A549 (cell line): ENCODE measurements around the gene NAT8L. TPM values are rescaled to one million over a fixed set of nuclear protein-coding genes. Genes with fewer than 3 reads are reported as not detected.

ENCODE experiments used
- ATAC-seq, 2 experiments: fragments of 200-7000 bp in 1 of 2; fragments of >200 bp in 1 of 2; cut with Nextera tagmentation in 1 of 2; cut with Tn5 transposase in 1 of 2; 3 replicates each; pipeline versions ENCODE4 v1.8.0 to v1.9.1; 2018 to 2020; ENCODE audit warnings: mild to moderate bottlenecking in 1 of 2, moderate library complexity in 1 of 2
- CTCF ChIA-PET: fragments of 300-600 bp; sonication (Branson Sonifier 250); formaldehyde crosslinking; extraction: SDS; loops from one replicate; lab custom pipeline; 2021; ENCODE audit warnings: antibody characterized with exemption, inconsistent platforms; lab: Yijun Ruan, JAX
- POLR2A ChIA-PET: fragments of 350-600 bp; formaldehyde crosslinking; extraction: SDS; loops from one replicate; lab custom pipeline; 2021; ENCODE audit warnings: antibody characterized with exemption, inconsistent platforms; lab: Yijun Ruan, JAX
- DNase-seq, 2 experiments: peaks; one replicate each; pipeline versions ENCODE4 v3.0.0 to v3.0.0-alpha.2; 2011 to 2016; ENCODE audit warnings: low read depth in 1 of 2, low spot score in 1 of 2
- FAIRE-seq: peaks from 2 replicates; lab custom pipeline; 2011; peaks lifted over from hg19 to GRCh38; lab: Jason Lieb, UNC
- H3K27ac ChIP-seq, 2 experiments: fragments of >200 bp; sonication (Bioruptor Twin); formaldehyde crosslinking; 3 replicates each; pipeline ENCODE4 v1.5.1; 2016 to 2017
- H3K4me1 ChIP-seq: fragments of >200 bp; sonication (Bioruptor Twin); formaldehyde crosslinking; 3 replicates; pipeline ENCODE4 v1.6.1; 2016
- H3K4me2 ChIP-seq: fragments of >200 bp; sonication (Bioruptor Twin); formaldehyde crosslinking; 3 replicates; pipeline ENCODE4 v1.6.1; 2016
- H3K4me3 ChIP-seq: fragments of >200 bp; sonication (Bioruptor Twin); formaldehyde crosslinking; 3 replicates; pipeline ENCODE4 v1.5.1; 2016
- H3K9me3 ChIP-seq: fragments of >200 bp; sonication (Bioruptor Twin); formaldehyde crosslinking; 3 replicates; pipeline ENCODE4 v1.6.1; 2016
- EHMT2 ChIP-seq: fragments of 200-600 bp; sonication (generic); IDR thresholded peaks from 2 replicates; pipeline ENCODE4 v1.6.1; 2016; ENCODE audit warnings: antibody characterized with exemption, low read depth, mild to moderate bottlenecking, moderate library complexity
- ESRRA ChIP-seq: fragments of 150-350 bp; IDR thresholded peaks from 2 replicates; pipeline ENCODE4 v1.6.1; 2014; ENCODE audit warnings: mild to moderate bottlenecking, low read length, borderline replicate concordance
- HDAC2 ChIP-seq: fragments of 200-600 bp; sonication (generic); IDR thresholded peaks from 2 replicates; pipeline ENCODE4 v1.6.1; 2016
- MAFK ChIP-seq: fragments of 450-650 bp; IDR thresholded peaks from 2 replicates; pipeline ENCODE4 v1.6.1; 2014; ENCODE audit not compliant: partially characterized antibody
- MYC ChIP-seq: IDR thresholded peaks from 2 replicates; pipeline ENCODE4 v1.6.1; 2012; ENCODE audit warnings: mild to moderate bottlenecking, inconsistent platforms, low read length, improper control_type of control experiment, borderline replicate concordance
- NFE2L2 ChIP-seq: fragments of 150-350 bp; conservative IDR thresholded peaks from 2 replicates; pipeline ENCODE4 v1.6.1; 2014; ENCODE audit warnings: low read length
- PHF8 ChIP-seq: fragments of 200-600 bp; sonication (generic); IDR thresholded peaks from 2 replicates; pipeline ENCODE4 v1.6.1; 2016; ENCODE audit warnings: low read depth, mild to moderate bottlenecking, antibody characterized with exemption, moderate library complexity, borderline replicate concordance
- POLR2A ChIP-seq: IDR thresholded peaks from 2 replicates; pipeline ENCODE4 v1.6.1; 2012; ENCODE audit warnings: mild to moderate bottlenecking, low read length
- POLR2AphosphoS2 ChIP-seq: conservative IDR thresholded peaks from 2 replicates; pipeline ENCODE4 v1.6.1; 2012; ENCODE audit warnings: low read length, improper control_type of control experiment, inconsistent platforms
- RAD21 ChIP-seq, 2 experiments: fragments of >200 bp in 1 of 2; sonication (Bioruptor Twin) in 1 of 2; formaldehyde crosslinking in 1 of 2; IDR thresholded peaks in 1 of 2; conservative IDR thresholded peaks in 1 of 2; 2 replicates in 1 of 2; 3 replicates in 1 of 2; pipeline ENCODE4 v1.6.1; 2012 to 2018; ENCODE audit warnings: inconsistent platforms in 1 of 2
- RARB ChIP-seq: fragments of 250-450 bp; sonication (Bioruptor Pico); IDR thresholded peaks from 2 replicates; pipeline ENCODE4 v1.8.0; 2021; ENCODE audit warnings: mild to moderate bottlenecking, moderate library complexity
- RFX5 ChIP-seq: fragments of 450-650 bp; IDR thresholded peaks from 2 replicates; pipeline ENCODE4 v1.7.1; 2014; ENCODE audit warnings: antibody characterized with exemption, mild to moderate bottlenecking, moderate library complexity
- ZNF302 ChIP-seq: fragments of 250-450 bp; sonication (Bioruptor Pico); IDR thresholded peaks from 2 replicates; pipeline ENCODE4 v1.9.0; 2021; ENCODE audit warnings: inconsistent platforms, mild to moderate bottlenecking, moderate library complexity
- ZSCAN20 ChIP-seq: fragments of 250-450 bp; sonication (Bioruptor Pico); IDR thresholded peaks from 2 replicates; pipeline ENCODE4 v1.8.0; 2022; ENCODE audit warnings: mild to moderate bottlenecking, moderate library complexity
- WGBS: methylation state at CpG from one replicate; pipeline ENCODE4 v1.1.6; 2017; ENCODE audit errors: missing lambda C conversion rate; 5-methylcytosine and 5-hydroxymethylcytosine counted together
- polyA plus RNA-seq, 4 experiments: library from polyadenylated mRNA; depleted of rRNA in 3 of 4; stranded (reverse); fragments of >200 nt; fragmentation: RNase III in 1 of 4; extraction: RNeasy Plus Mini Kit Qiagen cat#74134 plus additional on column Dnase treatment in 1 of 4; gene quantifications; 2 replicates in 3 of 4; 3 replicates in 1 of 4; pipeline ENCODE4 v1.2.3, GENCODE V29; 2011 to 2017
- TF ChIP-seq, protein P1 (sequence below): fragments of >200 bp; sonication (Bioruptor Twin); formaldehyde crosslinking; IDR thresholded peaks from 3 replicates; pipeline ENCODE4 v1.6.1; 2016
- TF ChIP-seq, protein P2 (sequence below): fragments of >200 bp; sonication (Bioruptor Twin); formaldehyde crosslinking; IDR thresholded peaks from 3 replicates; pipeline ENCODE4 v1.5.1; 2016
- TF ChIP-seq, protein P3 (sequence below): fragments of 450-650 bp; IDR thresholded peaks from 2 replicates; pipeline ENCODE4 v1.6.1; 2014; ENCODE audit warnings: antibody characterized with exemption
- TF ChIP-seq, protein P4 (sequence below): IDR thresholded peaks from 2 replicates; pipeline ENCODE4 v1.6.1; 2012

Gene NAT8L
- polyA plus RNA-seq, 2 of the 4 experiments (the other 2 are of a cell fraction), result 2.6 to 8.2 TPM

DNA sequence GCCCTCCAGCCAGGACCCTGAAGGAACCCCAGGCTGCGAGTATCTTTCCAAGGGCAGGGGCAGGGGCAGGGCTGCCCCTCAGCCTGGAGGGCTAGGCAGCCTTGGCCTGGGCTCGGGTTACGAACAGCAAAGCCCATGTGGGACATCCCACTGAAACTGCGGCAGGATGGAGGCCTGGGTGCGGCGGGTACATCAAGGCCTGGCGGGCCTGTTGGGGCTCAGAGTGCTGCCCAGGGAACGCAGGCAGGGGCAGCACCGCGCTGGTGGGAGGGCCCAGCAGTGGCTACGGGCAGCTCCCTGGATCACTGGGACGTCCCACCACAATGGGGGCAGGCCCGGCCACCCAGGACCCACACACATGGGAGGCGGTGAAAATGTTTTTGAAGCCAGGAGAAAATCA lies 10.9 kb downstream of the NAT8L start:
- Histone ChIP-seq H3K27ac (no peak overlapping the region), H3K9me3 (no peaks in the 10 kb centered on the region), H3K4me3 (no peak overlapping the region), H3K4me2 (no peak overlapping the region), H3K4me1 (no peaks in the 10 kb centered on the region)
- ChIA-PET CTCF (no interaction called here), POLR2A (no interaction called here)
- DNase-seq (no peak), ATAC-seq (no peak), FAIRE-seq (no peak)
- WGBS, result 91% methylated on average over 7 of the region's 14 CpGs
- TF ChIP-seq POLR2A, result no peak
- TF ChIP-seq, protein P1, sequence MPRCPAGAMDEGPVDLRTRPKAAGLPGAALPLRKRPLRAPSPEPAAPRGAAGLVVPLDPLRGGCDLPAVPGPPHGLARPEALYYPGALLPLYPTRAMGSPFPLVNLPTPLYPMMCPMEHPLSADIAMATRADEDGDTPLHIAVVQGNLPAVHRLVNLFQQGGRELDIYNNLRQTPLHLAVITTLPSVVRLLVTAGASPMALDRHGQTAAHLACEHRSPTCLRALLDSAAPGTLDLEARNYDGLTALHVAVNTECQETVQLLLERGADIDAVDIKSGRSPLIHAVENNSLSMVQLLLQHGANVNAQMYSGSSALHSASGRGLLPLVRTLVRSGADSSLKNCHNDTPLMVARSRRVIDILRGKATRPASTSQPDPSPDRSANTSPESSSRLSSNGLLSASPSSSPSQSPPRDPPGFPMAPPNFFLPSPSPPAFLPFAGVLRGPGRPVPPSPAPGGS, result no peak

DNA sequence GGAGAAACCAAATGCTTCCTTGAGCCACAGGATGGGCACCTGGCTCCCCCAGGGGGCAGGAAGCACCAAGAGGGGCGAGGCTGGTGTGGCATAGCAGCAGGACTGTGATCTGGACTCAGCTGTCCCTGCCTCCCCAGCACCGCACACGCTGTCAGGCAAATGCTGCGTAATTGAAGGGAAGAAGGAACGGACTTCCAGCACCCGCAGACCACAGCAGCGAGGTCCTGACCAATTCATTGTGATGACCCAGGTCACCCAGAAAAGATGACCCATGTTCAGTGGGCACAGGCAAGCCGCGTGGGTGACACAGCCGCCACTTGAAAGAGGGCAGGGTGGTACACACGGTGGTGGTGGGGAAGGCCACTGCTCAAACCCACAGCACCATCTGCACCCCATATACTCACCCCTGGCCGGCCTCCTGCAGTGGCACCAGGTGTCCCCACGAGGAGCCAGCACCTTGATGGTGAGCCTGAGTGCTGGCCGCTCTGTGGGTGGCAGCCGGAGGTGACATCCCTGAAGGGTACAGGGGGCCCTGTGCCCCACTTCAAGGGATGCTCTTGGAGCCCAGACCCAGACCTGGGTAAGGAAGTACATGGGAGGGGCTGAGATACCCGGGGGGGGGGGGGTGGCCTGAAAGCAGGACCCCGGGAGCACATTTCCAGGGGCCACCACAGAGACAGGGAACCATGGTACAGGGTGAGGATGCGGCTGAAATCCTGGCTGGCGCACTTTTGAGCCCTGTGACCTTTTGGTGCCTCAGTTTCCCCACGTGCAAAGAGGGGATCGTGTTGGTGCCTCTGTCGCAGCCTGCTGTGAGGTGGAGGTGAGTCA lies 11.5 kb downstream of the NAT8L start:
- no peaks in the 10 kb centered on the region for H3K9me3 ChIP-seq
- ChIA-PET CTCF (interaction anchor here (0.6 to 1.3 kb wide), 2 partner anchors 14 to 1205 kb away, joined by 3 read pairs; no protein-coding TSS in a partner anchor), POLR2A (no interaction called here)
- H3K27ac ChIP-seq, result no peak overlapping the region
- H3K4me3 ChIP-seq, result no peak overlapping the region
- H3K4me1 ChIP-seq, result no peaks in the 10 kb centered on the region
- no peak overlapping the region for H3K4me2 ChIP-seq
- TF ChIP-seq RAD21 (conservative IDR thresholded peaks at IDR 0.05 in 1 of 2, IDR thresholded peaks at IDR 0.05 in 1 of 2) (no peak), POLR2AphosphoS2 (no peak), ZNF302 (CRISPR knock-in tag) (no peak), RFX5 (no peak), MYC (no peak), HDAC2 (no peak), MAFK (no peak), PHF8 (no peak), NFE2L2 (no peak), ESRRA (no peak), POLR2A (no peak), ZSCAN20 (CRISPR knock-in tag) (no peak), RARB (CRISPR knock-in tag) (no peak), EHMT2 (no peak)
- TF ChIP-seq, protein P2, sequence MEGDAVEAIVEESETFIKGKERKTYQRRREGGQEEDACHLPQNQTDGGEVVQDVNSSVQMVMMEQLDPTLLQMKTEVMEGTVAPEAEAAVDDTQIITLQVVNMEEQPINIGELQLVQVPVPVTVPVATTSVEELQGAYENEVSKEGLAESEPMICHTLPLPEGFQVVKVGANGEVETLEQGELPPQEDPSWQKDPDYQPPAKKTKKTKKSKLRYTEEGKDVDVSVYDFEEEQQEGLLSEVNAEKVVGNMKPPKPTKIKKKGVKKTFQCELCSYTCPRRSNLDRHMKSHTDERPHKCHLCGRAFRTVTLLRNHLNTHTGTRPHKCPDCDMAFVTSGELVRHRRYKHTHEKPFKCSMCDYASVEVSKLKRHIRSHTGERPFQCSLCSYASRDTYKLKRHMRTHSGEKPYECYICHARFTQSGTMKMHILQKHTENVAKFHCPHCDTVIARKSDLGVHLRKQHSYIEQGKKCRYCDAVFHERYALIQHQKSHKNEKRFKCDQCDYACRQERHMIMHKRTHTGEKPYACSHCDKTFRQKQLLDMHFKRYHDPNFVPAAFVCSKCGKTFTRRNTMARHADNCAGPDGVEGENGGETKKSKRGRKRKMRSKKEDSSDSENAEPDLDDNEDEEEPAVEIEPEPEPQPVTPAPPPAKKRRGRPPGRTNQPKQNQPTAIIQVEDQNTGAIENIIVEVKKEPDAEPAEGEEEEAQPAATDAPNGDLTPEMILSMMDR, result no peak
- TF ChIP-seq, protein P1, result no peak
- TF ChIP-seq, protein P3, sequence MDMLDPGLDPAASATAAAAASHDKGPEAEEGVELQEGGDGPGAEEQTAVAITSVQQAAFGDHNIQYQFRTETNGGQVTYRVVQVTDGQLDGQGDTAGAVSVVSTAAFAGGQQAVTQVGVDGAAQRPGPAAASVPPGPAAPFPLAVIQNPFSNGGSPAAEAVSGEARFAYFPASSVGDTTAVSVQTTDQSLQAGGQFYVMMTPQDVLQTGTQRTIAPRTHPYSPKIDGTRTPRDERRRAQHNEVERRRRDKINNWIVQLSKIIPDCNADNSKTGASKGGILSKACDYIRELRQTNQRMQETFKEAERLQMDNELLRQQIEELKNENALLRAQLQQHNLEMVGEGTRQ, result no peak
- TF ChIP-seq, protein P4, sequence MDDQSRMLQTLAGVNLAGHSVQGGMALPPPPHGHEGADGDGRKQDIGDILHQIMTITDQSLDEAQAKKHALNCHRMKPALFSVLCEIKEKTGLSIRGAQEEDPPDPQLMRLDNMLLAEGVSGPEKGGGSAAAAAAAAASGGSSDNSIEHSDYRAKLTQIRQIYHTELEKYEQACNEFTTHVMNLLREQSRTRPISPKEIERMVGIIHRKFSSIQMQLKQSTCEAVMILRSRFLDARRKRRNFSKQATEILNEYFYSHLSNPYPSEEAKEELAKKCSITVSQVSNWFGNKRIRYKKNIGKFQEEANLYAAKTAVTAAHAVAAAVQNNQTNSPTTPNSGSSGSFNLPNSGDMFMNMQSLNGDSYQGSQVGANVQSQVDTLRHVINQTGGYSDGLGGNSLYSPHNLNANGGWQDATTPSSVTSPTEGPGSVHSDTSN, result no peak
- no peak for ATAC-seq
- 69% methylated on average over 10 of the region's 22 CpGs for WGBS
- FAIRE-seq, result no peak
- DNase-seq, result no peak
